VCaP (cell line): ENCODE data around the gene RAB6A.
A peak's percentile ranks its signal among the peaks of the same experiment; 100 is the strongest.

Experiments
- H3K27ac ChIP-seq: fragments of 450-650 bp; 2 replicates; pipeline ENCODE4 v1.5.1; 2017
- TF ChIP-seq, protein P1 (sequence below): fragments of 450-650 bp; conservative IDR thresholded peaks from 2 replicates; pipeline ENCODE4 v1.5.1; 2017; ENCODE audit warnings: mild to moderate bottlenecking, moderate library complexity

RAB6A gene

DNA sequence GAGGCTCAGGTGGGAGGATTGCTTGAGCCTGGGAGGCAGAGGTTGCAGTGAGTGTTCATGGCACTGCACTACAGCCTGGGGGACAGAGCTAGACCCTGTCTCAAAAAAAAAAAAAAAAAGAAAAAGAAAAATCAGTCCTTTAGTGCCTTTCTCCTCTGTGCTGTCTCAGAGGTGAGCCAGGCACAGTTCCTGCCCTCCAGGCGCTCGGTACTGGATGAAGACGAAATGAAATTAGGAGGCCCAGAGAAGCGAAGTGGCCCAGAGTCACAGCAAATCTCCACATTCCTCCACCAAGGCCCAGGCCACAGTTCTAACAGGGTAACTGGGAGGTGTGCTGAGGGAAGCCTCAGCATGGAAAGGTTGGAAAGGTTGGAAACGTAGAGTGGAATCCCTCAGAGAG lies 109.6 kb downstream of the RAB6A start:
- TF ChIP-seq, protein P1, sequence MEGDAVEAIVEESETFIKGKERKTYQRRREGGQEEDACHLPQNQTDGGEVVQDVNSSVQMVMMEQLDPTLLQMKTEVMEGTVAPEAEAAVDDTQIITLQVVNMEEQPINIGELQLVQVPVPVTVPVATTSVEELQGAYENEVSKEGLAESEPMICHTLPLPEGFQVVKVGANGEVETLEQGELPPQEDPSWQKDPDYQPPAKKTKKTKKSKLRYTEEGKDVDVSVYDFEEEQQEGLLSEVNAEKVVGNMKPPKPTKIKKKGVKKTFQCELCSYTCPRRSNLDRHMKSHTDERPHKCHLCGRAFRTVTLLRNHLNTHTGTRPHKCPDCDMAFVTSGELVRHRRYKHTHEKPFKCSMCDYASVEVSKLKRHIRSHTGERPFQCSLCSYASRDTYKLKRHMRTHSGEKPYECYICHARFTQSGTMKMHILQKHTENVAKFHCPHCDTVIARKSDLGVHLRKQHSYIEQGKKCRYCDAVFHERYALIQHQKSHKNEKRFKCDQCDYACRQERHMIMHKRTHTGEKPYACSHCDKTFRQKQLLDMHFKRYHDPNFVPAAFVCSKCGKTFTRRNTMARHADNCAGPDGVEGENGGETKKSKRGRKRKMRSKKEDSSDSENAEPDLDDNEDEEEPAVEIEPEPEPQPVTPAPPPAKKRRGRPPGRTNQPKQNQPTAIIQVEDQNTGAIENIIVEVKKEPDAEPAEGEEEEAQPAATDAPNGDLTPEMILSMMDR: no peak
- no peak overlapping the region for H3K27ac ChIP-seq

DNA sequence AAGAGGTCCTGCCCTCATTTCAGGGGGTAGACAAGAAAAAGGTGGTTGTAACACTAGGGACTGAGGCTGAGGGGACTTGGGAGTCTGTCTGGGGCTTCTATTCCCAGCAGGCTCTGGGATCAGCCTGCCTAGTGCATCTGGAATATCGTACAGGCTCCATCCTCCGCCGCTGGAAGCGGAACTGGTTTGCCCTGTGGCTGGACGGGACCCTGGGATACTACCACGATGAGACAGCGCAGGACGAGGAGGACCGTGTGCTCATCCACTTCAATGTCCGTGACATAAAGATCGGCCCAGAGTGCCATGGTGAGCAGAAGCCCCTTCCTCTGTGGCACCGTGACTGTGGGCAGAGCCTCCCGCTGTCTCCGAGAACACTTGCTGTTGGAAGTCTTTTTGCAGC lies 110.5 kb downstream of the RAB6A start:
- no peak overlapping the region for H3K27ac ChIP-seq
- TF ChIP-seq, protein P1: no peak

DNA sequence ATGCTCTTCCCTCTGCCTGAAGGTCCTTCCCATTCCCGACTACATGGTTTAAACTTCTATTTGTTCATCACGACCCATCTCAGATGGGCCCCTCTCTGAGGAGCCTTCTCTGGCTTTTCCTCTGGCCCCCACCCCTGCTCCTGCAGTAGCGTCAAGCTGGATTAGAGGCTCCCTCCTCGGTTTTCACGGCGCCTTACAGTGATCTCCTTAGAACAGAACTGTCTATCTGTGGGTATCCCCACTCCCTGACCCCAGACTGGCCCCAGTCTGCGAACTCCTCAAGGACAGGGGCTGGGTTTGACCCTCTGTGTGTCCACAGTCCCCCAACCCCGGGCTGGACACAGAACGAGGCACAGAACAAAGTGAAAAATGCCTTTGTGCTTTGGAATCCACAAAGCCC lies 111.7 kb downstream of the RAB6A start:
- TF ChIP-seq, protein P1: no peak
- H3K27ac ChIP-seq: no peak overlapping the region

DNA sequence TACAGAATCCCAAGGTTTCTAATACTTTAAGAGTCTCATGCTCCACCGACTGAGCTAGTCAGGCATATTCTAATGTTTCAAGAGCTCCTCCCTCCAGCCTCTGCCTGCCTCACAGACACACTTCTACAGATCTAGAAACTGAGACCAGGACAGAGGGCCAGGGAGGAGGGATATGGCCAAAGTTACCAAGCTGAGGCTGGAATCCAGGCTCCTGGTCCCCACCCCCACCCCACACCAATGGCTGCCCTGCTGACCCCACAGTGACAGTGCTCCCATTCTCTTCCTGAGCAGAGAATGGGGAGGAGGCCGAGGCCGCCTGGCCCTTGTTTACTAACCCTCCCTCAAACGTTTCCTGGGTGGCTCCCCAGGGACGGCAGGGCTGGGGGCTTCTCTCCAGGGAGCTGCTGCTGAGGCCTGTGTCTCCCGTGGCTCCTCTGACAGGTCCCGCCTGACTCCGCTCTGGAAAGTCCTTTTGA lies 112.3 kb downstream of the RAB6A start:
- no peak overlapping the region for H3K27ac ChIP-seq
- TF ChIP-seq, protein P1: no peak

DNA sequence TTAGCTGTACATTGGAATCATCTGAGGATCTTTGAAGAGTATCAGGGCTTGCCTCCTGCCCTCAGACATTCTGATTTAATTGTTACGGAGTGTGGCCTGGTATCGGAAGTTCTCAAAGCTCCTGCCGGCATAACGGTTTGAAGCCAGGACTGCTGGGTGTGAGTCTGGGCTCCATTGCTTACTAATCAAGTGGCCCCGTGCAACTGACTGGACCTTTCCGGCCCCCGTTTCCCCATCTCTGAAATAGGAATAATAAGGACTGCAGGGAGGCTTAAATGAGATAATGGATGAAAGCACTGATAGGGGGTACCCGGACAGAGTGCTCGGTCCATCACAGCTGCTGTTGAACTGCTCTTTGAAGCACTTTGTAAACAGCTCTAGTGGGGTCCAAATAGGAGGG lies 112.8 kb downstream of the RAB6A start:
- TF ChIP-seq, protein P1: no peak
- H3K27ac ChIP-seq: peak overlapping the region; percentile 47; the same call in 1 of the 2 replicates

DNA sequence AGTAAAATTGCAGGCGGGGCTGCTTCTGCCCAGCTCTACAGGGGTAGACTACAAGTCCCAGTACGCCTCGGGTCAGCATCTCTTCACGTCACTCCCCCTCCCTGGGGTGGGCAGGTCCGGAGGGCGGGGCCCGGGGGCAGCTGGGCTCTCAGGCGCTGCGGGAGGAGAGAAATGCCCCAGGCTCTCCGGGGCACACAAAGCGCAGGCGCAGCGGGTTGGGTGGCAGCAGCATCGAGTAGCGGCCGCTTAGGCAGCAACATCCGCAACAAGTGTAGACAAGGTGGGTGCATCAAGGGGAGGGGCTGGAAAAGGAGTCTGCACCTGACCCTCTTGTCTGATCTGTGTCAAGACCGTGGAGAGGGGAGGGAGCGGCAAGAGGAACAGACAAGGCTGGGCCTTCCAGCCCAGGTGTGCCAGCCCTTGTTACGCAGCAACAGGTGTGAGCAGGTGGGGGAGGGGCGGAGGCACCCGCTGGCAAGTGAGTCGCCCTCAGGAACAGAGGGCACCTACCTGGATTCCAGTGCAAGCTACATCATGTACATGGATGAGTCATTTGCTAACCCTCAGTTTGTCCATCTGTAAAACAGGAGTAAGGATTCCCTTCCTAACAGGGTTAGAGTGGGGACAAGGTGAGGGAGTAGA lies 113.3 kb downstream of the RAB6A start:
- H3K27ac ChIP-seq: peak overlapping the region; percentile 47; the same call in 1 of the 2 replicates
- TF ChIP-seq, protein P1: no peak

DNA sequence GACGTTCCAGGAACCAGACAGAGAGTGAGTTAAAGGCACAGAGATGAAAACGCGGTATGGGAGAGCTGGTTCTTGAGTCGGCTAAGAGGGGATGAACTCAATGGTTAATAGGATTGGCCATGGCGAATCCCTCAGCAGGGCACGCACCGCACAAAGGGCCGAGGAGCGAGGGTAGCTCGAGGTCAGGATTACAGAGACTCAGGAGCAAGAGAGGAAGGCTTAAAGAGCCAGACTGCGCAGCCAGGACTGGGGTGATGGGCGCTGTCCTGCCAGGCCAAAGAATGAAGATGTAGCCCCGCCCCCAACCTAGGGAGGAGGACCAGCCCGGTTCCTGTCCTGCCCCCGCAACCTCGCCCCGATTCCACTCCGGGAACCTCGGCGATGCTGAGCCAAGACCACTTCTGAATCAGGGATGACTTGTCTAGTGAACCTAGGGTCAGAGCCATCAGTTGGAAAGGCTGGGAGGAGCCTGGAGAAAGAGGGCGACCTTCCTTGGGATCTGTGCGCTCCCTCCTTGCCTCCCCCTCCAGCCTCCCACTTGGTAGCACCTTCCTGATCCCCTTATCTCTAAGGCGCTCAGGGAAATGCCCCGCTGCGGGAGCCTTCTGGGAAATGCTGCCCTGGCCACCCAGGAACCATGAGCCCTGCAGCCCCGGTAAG lies 114.8 kb downstream of the RAB6A start, which contains the start of gene PLEKHB1:
PLEKHB1 (plus strand) TSS at position 610 of the 660 bp plus-strand sequence; CDS start at position 638, 28 bp downstream.
- H3K27ac ChIP-seq: peak within 1 kb of the TSS; percentile 47; the same call in 1 of the 2 replicates
- TF ChIP-seq, protein P1: no peak
